Testis (tissue), 3 donors: ENCODE data around the gene ACSL4. TPM values are rescaled to one million over a fixed set of nuclear protein-coding genes. Genes with fewer than 3 reads are reported as not detected.

Source experiments
- DNase-seq: peaks from one replicate; pipeline ENCODE4 v3.0.0-alpha.2; 2019
- H3K27ac ChIP-seq, 2 donors: fragments of 200-600 bp; sonication (generic); one replicate each; pipeline ENCODE4 v1.5.1; 2019
- H3K27me3 ChIP-seq: fragments of 200-600 bp; sonication (generic); one replicate; pipeline ENCODE4 v1.5.1; 2019
- H3K36me3 ChIP-seq: fragments of 200-600 bp; sonication (generic); one replicate; pipeline ENCODE4 v1.5.1; 2017; ENCODE audit warnings: low read depth; ENCODE audit errors: missing control alignments
- H3K4me1 ChIP-seq: fragments of 200-600 bp; sonication (generic); one replicate; pipeline ENCODE4 v1.5.1; 2019
- H3K4me3 ChIP-seq, 2 donors: fragments of 200-600 bp; sonication (generic); one replicate each; pipeline ENCODE4 v1.5.1; 2017 to 2019
- H3K9me3 ChIP-seq: fragments of 200-600 bp; sonication (generic); one replicate; pipeline ENCODE4 v1.5.1; 2017
- CTCF ChIP-seq, 3 experiments: fragments of 450-650 bp in 2 of 3; fragments of 200-600 bp in 1 of 3; sonication (generic) in 1 of 3; IDR thresholded peaks; one replicate each; pipeline ENCODE4 v1.5.1; 2016 to 2019; ENCODE audit warnings: antibody characterized with exemption in 3 of 3, mild to moderate bottlenecking in 2 of 3, moderate library complexity in 1 of 3
- POLR2A ChIP-seq: fragments of 450-650 bp; IDR thresholded peaks from one replicate; pipeline ENCODE4 v1.6.1; 2017; ENCODE audit warnings: antibody characterized with exemption, mild to moderate bottlenecking, moderate library complexity
- WGBS, 2 donors: methylation state at CpG; one replicate each; pipeline ENCODE4 v1.1.5; 2018; 5-methylcytosine and 5-hydroxymethylcytosine counted together
- intact Hi-C: fragments of 100-400 bp; cut with DNase I; formaldehyde crosslinking; loops from one replicate; pipeline ENCODE4 v1.15.1; 2023; ENCODE audit warnings: low total_unique reads
- polyA plus RNA-seq: library from polyadenylated mRNA; stranded (reverse); fragments of 350-450 nt; fragmentation: Illumina TruSeq; extraction: RNeasy Lipid Tissue Mini Kit (QIAGEN cat#74804); gene quantifications from one replicate; pipeline ENCODE4 v1.2.3, GENCODE V29; 2014; ENCODE audit warnings: low read depth, low replicate concordance; ENCODE audit not compliant: insufficient read depth
- total RNA-seq, 2 donors: library from RNA; depleted of rRNA; stranded (reverse); fragments of >200 nt; gene quantifications; one replicate each; pipeline ENCODE4 v1.2.3, GENCODE V29; 2016

The ACSL4 gene
- total and polyA plus RNA-seq, 3 donors from 2014 or later: 40.4 to 136 (median 108) TPM

- DNase-seq: no peak
- H3K4me3 ChIP-seq: no peak overlapping the region
- no peaks in the 10 kb centered on the region for H3K4me1 ChIP-seq
- 34 to 39% methylated on average over 3 of the region's 3 CpGs for WGBS, 2 donors
- H3K27ac ChIP-seq: no peak overlapping the region
- intact Hi-C loops: no loop called here
- TF ChIP-seq CTCF (IDR thresholded peaks at IDR 0.05) (peak in 2 of 3 experiments; percentile 18 to 22), POLR2A (no peak)
- no peaks in the 10 kb centered on the region for H3K27me3 ChIP-seq
- no peaks in the 10 kb centered on the region for H3K36me3 ChIP-seq
- H3K9me3 ChIP-seq: no peaks in the 10 kb centered on the region
Observed at GRCh38 chrX:109635146-109635545, 97.9 kb downstream of the ACSL4 start.

- H3K27me3 ChIP-seq: no peaks in the 10 kb centered on the region
- DNase-seq: peak; percentile 15
- intact Hi-C loops: no loop called here
- WGBS, 2 donors: 54 to 57% methylated on average over 5 of the region's 5 CpGs
- H3K9me3 ChIP-seq: no peaks in the 10 kb centered on the region
- H3K27ac ChIP-seq: no peak overlapping the region
- H3K4me1 ChIP-seq: no peaks in the 10 kb centered on the region
- no peaks in the 10 kb centered on the region for H3K36me3 ChIP-seq
- H3K4me3 ChIP-seq: no peak overlapping the region
- peak in 2 of 3 experiments; percentile 18 to 38 for TF ChIP-seq CTCF (IDR thresholded peaks at IDR 0.05)
- no peak for TF ChIP-seq POLR2A
Observed at GRCh38 chrX:109632906-109633504, 100.1 kb downstream of the ACSL4 start.

- H3K36me3 ChIP-seq: no peaks in the 10 kb centered on the region
- no peak overlapping the region for H3K4me3 ChIP-seq
- no peak overlapping the region for H3K27ac ChIP-seq
- no peaks in the 10 kb centered on the region for H3K27me3 ChIP-seq
- DNase-seq: no peak
- no peaks in the 10 kb centered on the region for H3K9me3 ChIP-seq
- TF ChIP-seq CTCF (IDR thresholded peaks at IDR 0.05): no peak
- no peak for TF ChIP-seq POLR2A
- H3K4me1 ChIP-seq: no peaks in the 10 kb centered on the region
- WGBS, 2 donors: 74 to 84% methylated on average over 2 to 3 of the region's 3 CpGs
- intact Hi-C loops: no loop called here
Observed at GRCh38 chrX:109629310-109629709, 103.7 kb downstream of the ACSL4 start.

GRCh38 chrX:109626637-109627036 lies 106.4 kb downstream of the ACSL4 start:
- H3K27ac ChIP-seq: no peak overlapping the region
- WGBS, 2 donors: 93% methylated on average over 4 of the region's 4 CpGs; no CpG with 5 or more reads in 1 of the 2 donors
- H3K9me3 ChIP-seq: no peaks in the 10 kb centered on the region
- intact Hi-C loops: no loop called here
- no peaks in the 10 kb centered on the region for H3K4me1 ChIP-seq
- TF ChIP-seq CTCF (IDR thresholded peaks at IDR 0.05) (no peak), POLR2A (no peak)
- DNase-seq: no peak
- H3K36me3 ChIP-seq: no peaks in the 10 kb centered on the region
- H3K27me3 ChIP-seq: no peaks in the 10 kb centered on the region
- no peak overlapping the region for H3K4me3 ChIP-seq
